Progenitor cell of endocrine pancreas (in vitro differentiated cells): ENCODE data around the gene KRTAP1-5. TPM values are rescaled to one million over a fixed set of nuclear protein-coding genes. Genes with fewer than 3 reads are reported as not detected.
"Not testable (repeated sequence)": the region's sequence is repeated elsewhere in the genome, so short reads cannot be mapped to it uniquely, and the experiment has no call there.

ENCODE experiments used
- DNase-seq: peaks from one replicate; pipeline ENCODE4 v3.0.0; 2021; ENCODE audit warnings: low spot score; ENCODE audit not compliant: unreplicated experiment
- H3K27ac Mint-ChIP-seq: 2 replicates; pipeline ENCODE4 v1.8.0; 2021; ENCODE audit warnings: mild to moderate bottlenecking, moderate library complexity, mixed read lengths
- H3K27me3 Mint-ChIP-seq: 2 replicates; pipeline ENCODE4 v1.8.0; 2021; ENCODE audit warnings: mixed read lengths
- H3K36me3 Mint-ChIP-seq: 2 replicates; pipeline ENCODE4 v1.8.0; 2022; ENCODE audit warnings: mixed read lengths; ENCODE audit not compliant: insufficient read depth
- H3K4me1 Mint-ChIP-seq: 2 replicates; pipeline ENCODE4 v1.8.0; 2021; ENCODE audit warnings: low read depth, mixed read lengths
- H3K4me3 Mint-ChIP-seq: 2 replicates; pipeline ENCODE4 v1.8.0; 2021; ENCODE audit warnings: low read depth, mild to moderate bottlenecking, moderate library complexity, mixed read lengths
- H3K9me3 Mint-ChIP-seq: 2 replicates; pipeline ENCODE4 v1.8.0; 2021; ENCODE audit warnings: low read depth, mixed read lengths
- total RNA-seq: library from RNA; stranded (reverse); gene quantifications from 2 replicates; pipeline ENCODE4 v1.2.1, GENCODE V29; 2021
- TF ChIP-seq, protein P1 (sequence below): fragments of 200-600 bp; sonication (generic); IDR thresholded peaks from one replicate; pipeline ENCODE4 v1.5.0; 2021; ENCODE audit warnings: antibody characterized with exemption, mild to moderate bottlenecking; ENCODE audit not compliant: unreplicated experiment

KRTAP1-5 gene
- total RNA-seq, 1 donor from 2014 or later = not detected

DNA sequence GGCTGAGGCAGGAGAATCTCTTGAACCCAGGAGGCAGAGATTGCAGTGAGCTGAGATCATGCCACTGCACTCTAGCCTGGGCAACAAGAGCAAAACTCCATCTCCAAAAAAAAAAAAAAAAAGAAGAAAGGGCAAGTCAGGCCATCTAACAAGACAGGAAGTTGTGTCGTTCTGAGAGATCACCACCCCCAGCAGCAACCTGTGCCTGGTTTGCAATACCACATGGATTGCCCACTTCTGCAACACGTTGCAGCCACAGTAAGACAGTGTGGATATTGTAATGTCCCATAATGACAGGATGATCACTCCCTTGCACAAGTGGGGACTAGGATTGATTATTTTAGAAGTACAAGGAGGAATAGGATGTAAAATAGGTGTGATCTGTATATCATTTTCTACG, 42.0 kb upstream of the KRTAP1-5 start:
- no peaks in the 10 kb centered on the region for H3K9me3 Mint-ChIP-seq
- H3K4me3 Mint-ChIP-seq = no peak overlapping the region
- TF ChIP-seq, protein P1, sequence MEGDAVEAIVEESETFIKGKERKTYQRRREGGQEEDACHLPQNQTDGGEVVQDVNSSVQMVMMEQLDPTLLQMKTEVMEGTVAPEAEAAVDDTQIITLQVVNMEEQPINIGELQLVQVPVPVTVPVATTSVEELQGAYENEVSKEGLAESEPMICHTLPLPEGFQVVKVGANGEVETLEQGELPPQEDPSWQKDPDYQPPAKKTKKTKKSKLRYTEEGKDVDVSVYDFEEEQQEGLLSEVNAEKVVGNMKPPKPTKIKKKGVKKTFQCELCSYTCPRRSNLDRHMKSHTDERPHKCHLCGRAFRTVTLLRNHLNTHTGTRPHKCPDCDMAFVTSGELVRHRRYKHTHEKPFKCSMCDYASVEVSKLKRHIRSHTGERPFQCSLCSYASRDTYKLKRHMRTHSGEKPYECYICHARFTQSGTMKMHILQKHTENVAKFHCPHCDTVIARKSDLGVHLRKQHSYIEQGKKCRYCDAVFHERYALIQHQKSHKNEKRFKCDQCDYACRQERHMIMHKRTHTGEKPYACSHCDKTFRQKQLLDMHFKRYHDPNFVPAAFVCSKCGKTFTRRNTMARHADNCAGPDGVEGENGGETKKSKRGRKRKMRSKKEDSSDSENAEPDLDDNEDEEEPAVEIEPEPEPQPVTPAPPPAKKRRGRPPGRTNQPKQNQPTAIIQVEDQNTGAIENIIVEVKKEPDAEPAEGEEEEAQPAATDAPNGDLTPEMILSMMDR = no peak
- H3K36me3 Mint-ChIP-seq = no peaks in the 10 kb centered on the region
- DNase-seq = no peak
- no peak overlapping the region for H3K27ac Mint-ChIP-seq
- peaks cover 2% of the 10 kb centered on the region for H3K4me1 Mint-ChIP-seq
- H3K27me3 Mint-ChIP-seq = no peaks in the 10 kb centered on the region

DNA sequence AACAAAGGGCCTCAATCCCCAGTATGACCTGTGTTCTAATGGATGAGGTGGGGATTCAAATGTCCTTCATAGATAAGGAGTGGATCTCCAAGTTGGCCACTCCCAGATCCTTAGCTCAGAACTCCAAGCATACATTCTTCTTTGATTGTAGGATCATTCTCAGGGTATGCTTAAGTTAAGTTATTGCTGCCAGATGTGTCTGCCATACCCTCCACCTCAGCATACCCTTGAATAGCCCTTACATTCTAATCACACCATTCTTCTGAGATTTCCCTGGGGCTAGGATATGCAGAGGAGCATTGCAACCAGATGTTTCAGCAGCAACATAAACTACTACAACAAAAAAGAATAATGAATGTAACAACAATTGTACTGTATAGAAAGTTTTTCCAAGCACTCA, 40.3 kb upstream of the KRTAP1-5 start:
- Mint-ChIP-seq H3K4me1 (peaks cover 2% of the 10 kb centered on the region), H3K27ac (no peak overlapping the region), H3K36me3 (no peaks in the 10 kb centered on the region), H3K4me3 (no peak overlapping the region), H3K9me3 (no peaks in the 10 kb centered on the region), H3K27me3 (no peaks in the 10 kb centered on the region)
- no peak for DNase-seq
- TF ChIP-seq, protein P1 = no peak

DNA sequence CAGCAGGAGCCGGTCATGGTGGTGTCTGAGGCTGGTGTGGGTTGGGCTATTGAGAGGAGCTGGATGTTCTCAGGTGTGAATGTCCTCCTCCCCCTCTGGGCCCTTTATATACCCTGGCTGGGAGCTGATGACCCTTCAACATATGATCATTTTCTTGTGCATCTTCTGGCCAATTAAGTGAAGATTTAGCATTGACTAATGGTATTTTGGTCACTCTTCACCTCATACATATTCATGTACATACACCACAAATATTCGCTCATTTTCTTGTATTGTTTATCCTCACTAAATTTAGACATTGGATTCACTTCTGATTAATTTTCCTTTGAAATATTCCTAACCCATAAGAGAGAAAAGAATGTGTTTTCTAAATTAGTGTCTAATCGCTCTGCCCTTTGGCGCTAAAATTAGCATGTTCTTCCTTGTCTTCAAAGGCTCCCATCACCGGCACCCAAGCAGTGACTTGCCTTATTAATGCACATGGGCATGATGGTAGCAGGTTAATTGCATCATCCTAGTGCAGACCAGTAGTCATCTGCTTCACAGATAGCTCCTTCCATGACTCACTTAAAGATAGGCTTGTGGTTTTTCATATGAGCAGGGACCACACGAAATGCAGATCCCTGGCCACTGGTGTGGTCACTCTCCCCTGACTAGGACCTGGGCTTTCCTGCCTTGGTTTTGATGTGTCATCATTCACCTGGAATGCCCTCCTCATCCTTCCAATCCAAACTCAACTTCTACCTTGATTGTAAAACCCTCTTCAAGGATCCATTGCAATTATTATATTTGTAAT, 39.0 kb upstream of the KRTAP1-5 start, which contains the start of gene KRTAP2-4:
TSS of gene KRTAP2-4 (minus strand) at position 51 of the 796 bp plus-strand sequence. CDS start at position 17, 34 bp downstream.
- TF ChIP-seq, protein P1 = no peak
- Mint-ChIP-seq H3K27me3 (no peaks in the 10 kb centered on the region), H3K9me3 (no peaks in the 10 kb centered on the region), H3K4me3 (no peak within 1 kb of the TSS), H3K36me3 (no peaks in the 10 kb centered on the region), H3K27ac (no peak within 1 kb of the TSS), H3K4me1 (peaks cover 2% of the 10 kb centered on the region)
- no peak for DNase-seq

DNA sequence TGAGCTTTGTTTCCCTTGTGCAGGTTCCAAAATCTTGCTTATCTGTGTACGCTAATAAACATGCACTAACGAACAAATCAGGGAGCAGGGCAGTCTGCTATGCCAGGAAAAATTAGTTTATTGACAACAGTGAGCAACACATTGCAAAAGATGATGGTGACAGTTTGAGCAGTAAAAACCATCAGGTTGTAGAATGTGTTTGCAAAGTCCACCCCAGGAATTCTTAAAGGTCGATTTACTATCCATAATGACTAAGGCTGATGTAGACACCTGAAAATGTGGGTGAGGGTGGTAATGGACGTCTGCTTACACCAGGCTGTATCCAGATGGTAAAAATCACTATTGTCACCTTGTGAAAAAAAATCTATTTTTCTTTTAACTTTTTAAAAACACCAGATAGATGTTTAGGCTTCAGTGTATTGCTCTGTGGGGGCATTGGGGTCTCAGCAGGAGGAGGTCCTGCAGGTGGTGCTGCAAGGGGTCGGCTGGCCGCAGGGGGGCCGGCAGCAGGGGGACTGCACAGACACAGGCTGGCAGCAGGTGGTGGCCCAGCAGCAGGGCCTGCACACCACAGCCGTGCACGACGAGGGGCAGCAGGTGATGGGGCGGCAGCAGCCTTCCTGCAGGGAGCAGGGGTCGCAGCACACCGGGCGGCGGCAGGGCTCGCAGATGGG, 38.1 kb upstream of the KRTAP1-5 start:
- H3K4me1 Mint-ChIP-seq = not testable (repeated sequence)

DNA sequence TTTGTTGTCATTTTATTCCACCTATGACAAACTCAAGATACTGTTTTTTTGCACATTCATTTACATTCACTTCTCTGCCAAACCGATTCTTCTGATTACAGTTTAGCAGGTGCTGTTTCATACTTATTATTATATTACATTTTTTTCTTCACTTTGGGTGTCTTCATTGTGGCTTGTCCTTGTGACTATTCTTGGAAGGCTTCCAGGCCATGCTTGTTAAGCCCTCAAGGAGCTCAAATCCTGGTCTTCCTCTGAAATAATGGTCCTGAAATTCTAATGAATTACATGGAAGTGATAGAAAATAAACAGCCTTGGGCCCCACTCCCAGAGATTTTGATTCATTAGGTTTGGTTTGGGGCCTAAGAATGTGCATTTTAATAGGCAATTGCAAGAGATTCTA, 37.3 kb upstream of the KRTAP1-5 start:
- Mint-ChIP-seq H3K4me1 (peaks cover 9% of the 10 kb centered on the region), H3K27me3 (no peaks in the 10 kb centered on the region), H3K9me3 (no peaks in the 10 kb centered on the region), H3K4me3 (no peak overlapping the region), H3K27ac (no peak overlapping the region), H3K36me3 (no peaks in the 10 kb centered on the region)
- TF ChIP-seq, protein P1 = no peak
- DNase-seq = no peak

More for the DNA sequence above, 38.1 kb upstream of the KRTAP1-5 start:
- H3K27ac Mint-ChIP-seq, H3K4me3 Mint-ChIP-seq, H3K9me3 Mint-ChIP-seq, H3K36me3 Mint-ChIP-seq, H3K27me3 Mint-ChIP-seq, DNase-seq: not testable (repeated sequence)
